NCI-H82 (cell line): ENCODE results near the gene LRRC8D.
"Not testable (repeated sequence)": the region's sequence is repeated elsewhere in the genome, so short reads cannot be mapped to it uniquely, and the experiment has no call there.

Source experiments
- DNase-seq: peaks from one replicate; lab custom pipeline; 2025; lab: John Stamatoyannopoulos, UW

LRRC8D gene

GRCh38 chr1:89962024-89962741 lies 141.4 kb downstream of the LRRC8D start:
- DNase-seq = no peak

GRCh38 chr1:89962742-89963075 lies 141.9 kb downstream of the LRRC8D start:
- no peak for DNase-seq

- no peak for DNase-seq
These were observed 144.4 kb downstream of the LRRC8D start for GRCh38 chr1:89965193-89965768.

- DNase-seq = no peak
These were observed 145.8 kb downstream of the LRRC8D start for GRCh38 chr1:89966656-89967055.

- DNase-seq = no peak
These were observed 150.8 kb downstream of the LRRC8D start for GRCh38 chr1:89971600-89971999.

- DNase-seq = no peak
These were observed 151.2 kb downstream of the LRRC8D start for GRCh38 chr1:89972024-89972423.

GRCh38 chr1:89973471-89974127 lies 152.8 kb downstream of the LRRC8D start:
- DNase-seq = no peak

- no peak for DNase-seq
These were observed 153.4 kb downstream of the LRRC8D start for GRCh38 chr1:89974256-89974655.

GRCh38 chr1:89974696-89975470 lies 154.1 kb downstream of the LRRC8D start:
- no peak for DNase-seq

GRCh38 chr1:89975540-89976125 lies 154.8 kb downstream of the LRRC8D start:
- DNase-seq = no peak

- DNase-seq = no peak
These were observed 157.9 kb downstream of the LRRC8D start for GRCh38 chr1:89978755-89979154.

- DNase-seq = no peak
These were observed 159.8 kb downstream of the LRRC8D start for GRCh38 chr1:89980605-89981004.

- DNase-seq = not testable (repeated sequence)
These were observed 162.0 kb downstream of the LRRC8D start for GRCh38 chr1:89982846-89983245.

- DNase-seq = not testable (repeated sequence)
These were observed 163.8 kb downstream of the LRRC8D start for GRCh38 chr1:89984564-89985116.

- DNase-seq = peak; percentile 88
These were observed 165.2 kb downstream of the LRRC8D start for GRCh38 chr1:89986020-89986419.
